GM12891 (cell line): Measurements from ENCODE around the gene ATG4D.

Source experiments
- POLR2A ChIP-seq: IDR thresholded peaks from 2 replicates; pipeline ENCODE4 v1.6.1; 2011; ENCODE audit warnings: low read depth, low read length, control low read depth
- TAF1 ChIP-seq: IDR thresholded peaks from 2 replicates; pipeline ENCODE4 v1.6.1; 2011; ENCODE audit warnings: low read depth, low read length, control low read depth

- TF ChIP-seq TAF1: no peak
- no peak for TF ChIP-seq POLR2A
Measured at GRCh38 chr19:10516064-10516385, 27.7 kb upstream of the ATG4D start.
